ENCODE data around the gene CPAMD8. TPM values are rescaled to one million over a fixed set of nuclear protein-coding genes. Genes with fewer than 3 reads are reported as not detected.

Gene CPAMD8
- total and polyA plus RNA-seq, 2 of the 8 experiments (the other 6 are each of a cell fraction or from before 2014, with no cell fraction given), result 6.1 to 9.2 TPM

DNA sequence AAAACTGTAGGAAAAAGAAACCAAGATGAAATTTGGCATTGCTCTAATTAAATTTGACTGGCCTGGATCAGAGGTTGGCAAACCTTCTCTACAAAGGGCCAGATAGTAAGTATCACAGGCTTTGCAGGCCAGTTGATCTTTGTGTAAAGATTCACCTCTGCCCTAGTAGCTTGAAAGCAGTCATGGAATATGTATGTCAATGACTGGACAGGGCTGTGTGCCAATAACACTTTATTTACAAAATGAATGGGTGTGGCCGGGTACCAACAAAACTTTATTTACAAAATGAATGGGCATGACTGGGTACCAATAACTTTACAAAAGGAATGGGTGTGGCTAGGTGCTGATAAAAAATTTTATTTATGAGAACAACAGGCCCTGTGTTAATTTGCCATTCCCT is 177.4 kb downstream of the CPAMD8 start:
- no peak overlapping the region for H4K8ac ChIP-seq (ENCODE audit: extremely low read depth, insufficient read depth, low read length)
- H2AK5ac ChIP-seq (ENCODE audit: low read depth, low read length), result no peak overlapping the region
- no peak overlapping the region for H3K23ac ChIP-seq (ENCODE audit: insufficient read length)
- ChIA-PET CTCF (ENCODE audit: partially characterized antibody) (interaction anchor here (1.6 kb wide), 1 partner anchor 10 kb away, joined by 4 read pairs; no protein-coding TSS in a partner anchor), POLR2A (ENCODE audit: partially characterized antibody) (interaction anchor here (0.5 to 1.6 kb wide), 5 partner anchors 10 to 227 kb away, joined by 3 to 6 read pairs (median 3); partner anchors contain the start of gene SIN3B)
- peaks cover 0 to 2% (median under 1%) of the 10 kb centered on the region in 4 experiments; a peak in 2 of 7 replicates for H3K4me1 ChIP-seq (replicated peaks in 1 of 4; ENCODE audit: control insufficient read depth in 3 of 4, insufficient read depth in 4 of 4, low read length in 3 of 4)
- no peak overlapping the region for H4K91ac ChIP-seq (replicated peaks; ENCODE audit: insufficient read length, low read length)
- no peak overlapping the region for H2BK12ac ChIP-seq (ENCODE audit: low read depth, low read length)
- peaks cover 10 to 19% of the 10 kb centered on the region in 2 experiments for H4K20me1 ChIP-seq (replicated peaks in 1 of 2; ENCODE audit: control insufficient read depth in 1 of 2, insufficient read depth in 2 of 2, low read length in 2 of 2)
- H3K9me3 ChIP-seq (ENCODE audit: insufficient read depth in 2 of 2, low read depth in 1 of 2, low read length in 1 of 2), result no peaks in the 10 kb centered on the region
- 93% methylated on average over 1 of the region's 1 CpG; no CpG with 5 or more reads in 1 of the 2 experiments for WGBS, 2 experiments (ENCODE audit: extremely low coverage in 1 of 2, insufficient coverage in 1 of 2, insufficient read length in 1 of 2, insufficient replicate concordance in 2 of 2, low coverage in 1 of 2, low lambda C conversion rate in 2 of 2, missing lambda C conversion rate in 1 of 2)
- no peak overlapping the region for H3K56ac ChIP-seq (replicated peaks; ENCODE audit: insufficient read length, low read depth, low read length)
- no peaks in the 10 kb centered on the region for H3K23me2 ChIP-seq (ENCODE audit: low read depth, low read length)
- FAIRE-seq (no peak), DNase-seq (ENCODE audit: low read depth in 1 of 2, low spot score in 2 of 2) (no peak)
- H2BK120ac ChIP-seq (replicated peaks; ENCODE audit: low read depth, low read length), result no peak overlapping the region
- H3K4ac ChIP-seq (replicated peaks; ENCODE audit: insufficient read length, low read depth, low read length), result no peak overlapping the region
- H3K18ac ChIP-seq (ENCODE audit: extremely low read depth, low read length), result no peak overlapping the region
- H3K79me2 ChIP-seq (ENCODE audit: control insufficient read depth in 1 of 2, insufficient read depth in 2 of 2, low read length in 2 of 2), result no peaks in the 10 kb centered on the region
- peaks cover 23 to 84% (median 61%) of the 10 kb centered on the region in 4 experiments for H3K36me3 ChIP-seq (ENCODE audit: control insufficient read depth in 2 of 4, insufficient read depth in 4 of 4, low read length in 3 of 4)
- no peaks in the 10 kb centered on the region for H3K27me3 ChIP-seq (replicated peaks in 1 of 4; ENCODE audit: control insufficient read depth in 3 of 4, extremely low read depth in 1 of 4, insufficient read depth in 3 of 4, low read length in 3 of 4)
- no peak overlapping the region for H3K14ac ChIP-seq (ENCODE audit: insufficient read length)
- H4K5ac ChIP-seq (ENCODE audit: insufficient read length, low read depth, low read length), result no peak overlapping the region
- no peak overlapping the region for H3K27ac ChIP-seq (ENCODE audit: low read depth, low read length)
- H3K79me1 ChIP-seq (ENCODE audit: low read depth, low read length), result peaks cover 3% of the 10 kb centered on the region; the same call in 1 of the 2 replicates
- no peak overlapping the region for H2BK15ac ChIP-seq (ENCODE audit: low read length)
- H2BK5ac ChIP-seq (ENCODE audit: low read depth, low read length), result no peak overlapping the region
- H3K9ac ChIP-seq (replicated peaks in 1 of 4; ENCODE audit: extremely low read depth in 1 of 4, low read depth in 3 of 4, low read length in 3 of 4), result no peak overlapping the region
- no peak overlapping the region for H2AFZ ChIP-seq (ENCODE audit: low read length)
- H2BK20ac ChIP-seq (ENCODE audit: low read length), result no peak overlapping the region
- no peak overlapping the region for H3K4me2 ChIP-seq (ENCODE audit: insufficient read depth in 1 of 2, low read depth in 2 of 2, low read length in 2 of 2)
- no peak overlapping the region for H3K4me3 ChIP-seq (ENCODE audit: extremely low read depth in 1 of 4, insufficient read depth in 2 of 4, low read depth in 3 of 4, low read length in 4 of 4)
- TF ChIP-seq TCF12 (IDR thresholded peaks at IDR 0.05; ENCODE audit: low read depth, low read length) (no peak), BACH1 (IDR thresholded peaks at IDR 0.05; ENCODE audit: low read length) (no peak), HDAC6 (IDR thresholded peaks at IDR 0.05; ENCODE audit: low read depth, low read length) (no peak), ZNF274 (IDR thresholded peaks at IDR 0.05; ENCODE audit: borderline replicate concordance, extremely low read depth, low read length) (no peak), RNF2 (IDR thresholded peaks at IDR 0.05; ENCODE audit: borderline replicate concordance, low read depth, low read length, missing control alignments, poor library complexity, severe bottlenecking) (no peak), NANOG (IDR thresholded peaks at IDR 0.05; ENCODE audit: insufficient read depth, low read depth, low read length, poor library complexity, severe bottlenecking) (no peak), RAD21 (IDR thresholded peaks at IDR 0.05 in 1 of 2, conservative IDR thresholded peaks at IDR 0.05 in 1 of 2; ENCODE audit: low read depth in 2 of 2, low read length in 2 of 2) (no peak), CBX5 (IDR thresholded peaks at IDR 0.05; ENCODE audit: low read depth, low read length) (no peak), TAF1 (IDR thresholded peaks at IDR 0.05; ENCODE audit: low read depth, low read length) (no peak), POLR2AphosphoS5 (IDR thresholded peaks at IDR 0.05; ENCODE audit: low read depth, low read length) (no peak), CREB1 (IDR thresholded peaks at IDR 0.05) (no peak), CHD2 (IDR thresholded peaks at IDR 0.05; ENCODE audit: low read length) (no peak), KDM1A (IDR thresholded peaks at IDR 0.05; ENCODE audit: borderline replicate concordance, low read length) (no peak)
- TF ChIP-seq, protein P1, sequence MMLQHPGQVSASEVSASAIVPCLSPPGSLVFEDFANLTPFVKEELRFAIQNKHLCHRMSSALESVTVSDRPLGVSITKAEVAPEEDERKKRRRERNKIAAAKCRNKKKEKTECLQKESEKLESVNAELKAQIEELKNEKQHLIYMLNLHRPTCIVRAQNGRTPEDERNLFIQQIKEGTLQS (IDR thresholded peaks at IDR 0.05; ENCODE audit: insufficient read depth, low read depth, low read length), result no peak

All from H1 (cell line).